ENCODE measurements around the gene PRMT1.

PRMT1 gene

GRCh38 chr19:49672131-49672919 lies 4.7 kb upstream of the PRMT1 start:
- peak; percentile 71 for DNase-seq (ENCODE audit: low read depth)

GRCh38 chr19:49676136-49676783 lies 811 bp upstream of the PRMT1 start:
- peak; percentile 90 for DNase-seq (ENCODE audit: low read depth)

GRCh38 chr19:49676784-49677230 lies 264 bp upstream of the PRMT1 start:
- peak; percentile 100 for DNase-seq (ENCODE audit: low read depth)

- peak; percentile 67 for DNase-seq (ENCODE audit: low read depth)
Measured at GRCh38 chr19:49677901-49678674, 1.0 kb downstream of the PRMT1 start.

GRCh38 chr19:49678985-49679770 lies 2.1 kb downstream of the PRMT1 start:
- DNase-seq (ENCODE audit: low read depth) = no peak

GRCh38 chr19:49679771-49680413 lies 2.8 kb downstream of the PRMT1 start:
- DNase-seq (ENCODE audit: low read depth) = no peak

GRCh38 chr19:49680421-49681351 lies 3.6 kb downstream of the PRMT1 start:
- peak; percentile 81 for DNase-seq (ENCODE audit: low read depth)

- no peak for DNase-seq (ENCODE audit: low read depth)
Measured at GRCh38 chr19:49681830-49682229, 4.8 kb downstream of the PRMT1 start.

- DNase-seq (ENCODE audit: low read depth) = no peak
Measured at GRCh38 chr19:49682274-49682673, 5.2 kb downstream of the PRMT1 start.

GRCh38 chr19:49683814-49684250 lies 6.8 kb downstream of the PRMT1 start:
- DNase-seq (ENCODE audit: low read depth) = no peak

GRCh38 chr19:49684251-49684982 lies 7.3 kb downstream of the PRMT1 start:
- peak; percentile 22 for DNase-seq (ENCODE audit: low read depth)

- DNase-seq (ENCODE audit: low read depth) = peak; percentile 22
Measured at GRCh38 chr19:49684983-49685553, 8.0 kb downstream of the PRMT1 start.

GRCh38 chr19:49685845-49686332 lies 8.8 kb downstream of the PRMT1 start:
- DNase-seq (ENCODE audit: low read depth) = no peak

- no peak for DNase-seq (ENCODE audit: low read depth)
Measured at GRCh38 chr19:49686503-49687088, 9.5 kb downstream of the PRMT1 start.

- no peak for DNase-seq (ENCODE audit: low read depth)
Measured at GRCh38 chr19:49687150-49687549, 10.1 kb downstream of the PRMT1 start.

- DNase-seq (ENCODE audit: low read depth) = peak; percentile 72
Measured at GRCh38 chr19:49687566-49688316, 10.7 kb downstream of the PRMT1 start.

GRCh38 chr19:49688531-49689132 lies 11.6 kb downstream of the PRMT1 start:
- no peak for DNase-seq (ENCODE audit: low read depth)

Data from EH (cell line).